GM23338 (cell line): Measurements from ENCODE around the gene KLK15. TPM values are rescaled to one million over a fixed set of nuclear protein-coding genes. Genes with fewer than 3 reads are reported as not detected.

Source experiments
- ATAC-seq: fragments of 200-7000 bp; cut with Tn5 transposase; 3 replicates; pipeline ENCODE4 v1.9.1; 2020
- DNase-seq: peaks from one replicate; pipeline ENCODE4 v3.0.0-alpha.2; 2015; ENCODE audit warnings: low spot score
- H2AFZ ChIP-seq: fragments of 200-600 bp; sonication (generic); 2 replicates; pipeline ENCODE4 v1.8.0; 2016; ENCODE audit warnings: antibody characterized with exemption, mild to moderate bottlenecking, moderate library complexity
- H3F3A ChIP-seq: fragments of 200-600 bp; sonication (generic); replicated peaks from 2 replicates; pipeline ENCODE4 v1.8.0; 2017; ENCODE audit warnings: antibody characterized with exemption, mixed run types, low read depth
- H3K27ac ChIP-seq: fragments of 200-600 bp; sonication (generic); 2 replicates; pipeline ENCODE4 v1.6.1; 2016; ENCODE audit warnings: low read depth
- H3K27me3 ChIP-seq: fragments of 200-600 bp; sonication (generic); 2 replicates; pipeline ENCODE4 v1.8.0; 2016; ENCODE audit warnings: mild to moderate bottlenecking, mixed run types, moderate library complexity; ENCODE audit not compliant: insufficient read depth
- H3K36me3 ChIP-seq: fragments of 200-600 bp; sonication (generic); 2 replicates; pipeline ENCODE4 v1.8.0; 2016; ENCODE audit warnings: mild to moderate bottlenecking; ENCODE audit not compliant: insufficient read depth
- H3K4me1 ChIP-seq: fragments of 200-600 bp; sonication (generic); 2 replicates; pipeline ENCODE4 v1.8.0; 2016; ENCODE audit warnings: mild to moderate bottlenecking, moderate library complexity; ENCODE audit not compliant: insufficient read depth
- H3K4me2 ChIP-seq: fragments of 200-600 bp; sonication (generic); 2 replicates; pipeline ENCODE4 v1.7.1; 2017; ENCODE audit warnings: mixed run types
- H3K4me3 ChIP-seq: fragments of 200-600 bp; sonication (generic); 2 replicates; pipeline ENCODE4 v1.6.1; 2016; ENCODE audit warnings: mixed run types
- H3K79me2 ChIP-seq: fragments of 200-600 bp; sonication (generic); replicated peaks from 2 replicates; pipeline ENCODE4 v1.8.0; 2017; ENCODE audit warnings: mild to moderate bottlenecking; ENCODE audit not compliant: insufficient read depth
- H3K9me2 ChIP-seq: fragments of 200-600 bp; sonication (generic); 2 replicates; pipeline ENCODE4 v1.8.0; 2017; ENCODE audit not compliant: insufficient read depth
- H4K20me1 ChIP-seq: fragments of 200-600 bp; sonication (generic); replicated peaks from 2 replicates; pipeline ENCODE4 v1.8.0; 2017; ENCODE audit warnings: mild to moderate bottlenecking; ENCODE audit not compliant: insufficient read depth
- H3K27ac Mint-ChIP-seq: 2 replicates; pipeline ENCODE4 v1.8.0; 2020; ENCODE audit warnings: inconsistent platforms, mild to moderate bottlenecking, moderate library complexity, mixed read lengths
- H3K27me3 Mint-ChIP-seq: 3 replicates; pipeline ENCODE4 v1.8.0; 2022; ENCODE audit warnings: low read depth, mild to moderate bottlenecking, moderate library complexity, mixed read lengths, inconsistent platforms; ENCODE audit not compliant: insufficient read depth, poor library complexity
- H3K36me3 Mint-ChIP-seq: 3 replicates; pipeline ENCODE4 v1.8.0; 2021; ENCODE audit warnings: low read depth, mild to moderate bottlenecking, inconsistent platforms, moderate library complexity, mixed read lengths
- H3K4me1 Mint-ChIP-seq: 3 replicates; pipeline ENCODE4 v1.8.0; 2020; ENCODE audit warnings: mild to moderate bottlenecking, inconsistent platforms, mixed read lengths
- H3K4me3 Mint-ChIP-seq: 3 replicates; pipeline ENCODE4 v1.8.0; 2021; ENCODE audit warnings: moderate library complexity, mild to moderate bottlenecking, inconsistent platforms, mixed read lengths
- H3K9me3 Mint-ChIP-seq: 3 replicates; pipeline ENCODE4 v1.8.0; 2020; ENCODE audit warnings: moderate library complexity, mild to moderate bottlenecking, inconsistent platforms, mixed read lengths
- CREB1 ChIP-seq: fragments of 250-450 bp; sonication (Bioruptor Pico); IDR thresholded peaks from 2 replicates; pipeline ENCODE4 v1.5.0; 2020; ENCODE audit warnings: low read depth, mild to moderate bottlenecking, moderate library complexity
- ETS1 ChIP-seq: IDR thresholded peaks from 2 replicates; pipeline ENCODE4 v1.6.1; 2016; ENCODE audit warnings: antibody characterized with exemption
- EZH2 ChIP-seq: fragments of 200-600 bp; sonication (generic); IDR thresholded peaks from one replicate; pipeline ENCODE4 v1.8.0; 2017; ENCODE audit warnings: antibody characterized with exemption, mild to moderate bottlenecking, low read depth; ENCODE audit not compliant: unreplicated experiment
- EZH2phosphoT487 ChIP-seq: fragments of 200-600 bp; sonication (generic); IDR thresholded peaks from one replicate; pipeline ENCODE4 v1.8.1; 2018; ENCODE audit warnings: antibody characterized with exemption; ENCODE audit not compliant: unreplicated experiment
- JUNB ChIP-seq: IDR thresholded peaks from one replicate; pipeline ENCODE4 v1.6.1; 2016; ENCODE audit warnings: antibody characterized with exemption; ENCODE audit not compliant: unreplicated experiment
- NANOG ChIP-seq: IDR thresholded peaks from 2 replicates; pipeline ENCODE4 v1.6.1; 2016; ENCODE audit warnings: antibody characterized with exemption, borderline replicate concordance
- POLR2AphosphoS5 ChIP-seq: IDR thresholded peaks from 2 replicates; pipeline ENCODE4 v1.6.1; 2016; ENCODE audit warnings: antibody characterized with exemption, low read depth
- REST ChIP-seq: IDR thresholded peaks from one replicate; pipeline ENCODE4 v1.6.1; 2018; ENCODE audit warnings: antibody characterized with exemption; ENCODE audit not compliant: unreplicated experiment
- STAT1 ChIP-seq: IDR thresholded peaks from one replicate; pipeline ENCODE4 v1.6.1; 2016; ENCODE audit warnings: antibody characterized with exemption; ENCODE audit not compliant: unreplicated experiment
- ZNF114 ChIP-seq: fragments of 250-450 bp; sonication (Bioruptor Pico); IDR thresholded peaks from 2 replicates; pipeline ENCODE4 v1.5.0; 2020; ENCODE audit warnings: mild to moderate bottlenecking, moderate library complexity
- ZNF462 ChIP-seq: fragments of 250-450 bp; sonication (Bioruptor Pico); IDR thresholded peaks from 2 replicates; pipeline ENCODE4 v1.5.0; 2020; ENCODE audit warnings: mild to moderate bottlenecking, moderate library complexity
- polyA plus RNA-seq: library from polyadenylated mRNA; unstranded; fragments of >200 nt; fragmentation: Nextera tagmentation; extraction: Ambion mirVana; gene quantifications from 2 replicates; pipeline ENCODE4 v1.2.1, GENCODE V29; 2016
- total RNA-seq: library from RNA; depleted of rRNA; stranded (reverse); fragments of >200 nt; shearing (Covaris generic); gene quantifications from 2 replicates; pipeline ENCODE4 v1.2.3, GENCODE V29; 2014

Gene KLK15
- total and polyA plus RNA-seq, 2 experiments from 2014 or later, result not detected

GRCh38 chr19:50827476-50827875, 5.9 kb downstream of the KLK15 start:
- peaks cover 7% of the 10 kb centered on the region; the same call in 1 of the 3 replicates for H3K9me3 Mint-ChIP-seq
- no peaks in the 10 kb centered on the region for H3K36me3 Mint-ChIP-seq
- Histone ChIP-seq H3K9me2 (no peaks in the 10 kb centered on the region), H3K27me3 (peaks cover 6% of the 10 kb centered on the region), H3K79me2 (no peaks in the 10 kb centered on the region), H2AFZ (no peak overlapping the region), H3K36me3 (no peaks in the 10 kb centered on the region), H3K4me3 (no peak overlapping the region), H4K20me1 (no peaks in the 10 kb centered on the region), H3K4me1 (no peaks in the 10 kb centered on the region), H3F3A (no peaks in the 10 kb centered on the region), H3K27ac (no peak overlapping the region), H3K4me2 (no peak overlapping the region)
- H3K4me3 Mint-ChIP-seq, result no peak overlapping the region
- DNase-seq (no peak), ATAC-seq (no peak)
- H3K4me1 Mint-ChIP-seq, result no peaks in the 10 kb centered on the region
- TF ChIP-seq POLR2AphosphoS5, result no peak
- H3K27ac Mint-ChIP-seq, result no peak overlapping the region
- H3K27me3 Mint-ChIP-seq, result peaks cover 17% of the 10 kb centered on the region

- H3K9me3 Mint-ChIP-seq, result peaks cover 7% of the 10 kb centered on the region; the same call in 1 of the 3 replicates
- peaks cover 19% of the 10 kb centered on the region for H3K27me3 Mint-ChIP-seq
- no peak overlapping the region for H3K4me3 Mint-ChIP-seq
- H3K36me3 Mint-ChIP-seq, result no peaks in the 10 kb centered on the region
- Histone ChIP-seq H3K9me2 (no peaks in the 10 kb centered on the region), H3F3A (no peaks in the 10 kb centered on the region), H3K4me1 (peaks cover 1% of the 10 kb centered on the region; the same call in 1 of the 2 replicates), H3K79me2 (no peaks in the 10 kb centered on the region), H4K20me1 (no peaks in the 10 kb centered on the region), H3K4me2 (no peak overlapping the region), H3K4me3 (no peak overlapping the region), H3K36me3 (no peaks in the 10 kb centered on the region), H3K27me3 (peaks cover 14% of the 10 kb centered on the region), H3K27ac (no peak overlapping the region), H2AFZ (no peak overlapping the region)
- H3K4me1 Mint-ChIP-seq, result no peaks in the 10 kb centered on the region
- H3K27ac Mint-ChIP-seq, result no peak overlapping the region
- DNase-seq (no peak), ATAC-seq (no peak)
- TF ChIP-seq POLR2AphosphoS5, result no peak
- no peak for TF ChIP-seq CREB1 (CRISPR knock-in tag)
- no peak for TF ChIP-seq NANOG
- TF ChIP-seq ZNF462, result no peak
- no peak for TF ChIP-seq REST
- TF ChIP-seq JUNB, result no peak
- no peak for TF ChIP-seq EZH2
- TF ChIP-seq ZNF114 (CRISPR knock-in tag), result no peak
- no peak for TF ChIP-seq EZH2phosphoT487
- TF ChIP-seq ETS1, result no peak
- TF ChIP-seq STAT1, result no peak
These were observed 6.7 kb downstream of the KLK15 start for GRCh38 chr19:50826492-50827240.
